Gastroesophageal sphincter (tissue), 3 donors: ENCODE results near the gene LRRC8C.

Experiments used
- CTCF ChIP-seq, 4 experiments: fragments of 200-600 bp in 2 of 4; fragments of 450-650 bp in 2 of 4; sonication (generic) in 1 of 4; IDR thresholded peaks; one replicate each; pipeline ENCODE4 v1.5.1; 2017 to 2019; ENCODE audit warnings: antibody characterized with exemption in 4 of 4, mild to moderate bottlenecking in 2 of 4, moderate library complexity in 2 of 4
- EP300 ChIP-seq: sonication (generic); formaldehyde crosslinking; IDR thresholded peaks from one replicate; pipeline ENCODE4 v1.6.1; 2017; ENCODE audit warnings: antibody characterized with exemption, mild to moderate bottlenecking
- POLR2A ChIP-seq, 2 donors: fragments of 450-650 bp; IDR thresholded peaks; one replicate each; pipeline ENCODE4 v1.6.1; 2017; ENCODE audit warnings: antibody characterized with exemption in 2 of 2, mild to moderate bottlenecking in 2 of 2, moderate library complexity in 1 of 2
- POLR2AphosphoS5 ChIP-seq: sonication (generic); formaldehyde crosslinking; IDR thresholded peaks from one replicate; pipeline ENCODE4 v1.6.1; 2017; ENCODE audit warnings: antibody characterized with exemption

- TF ChIP-seq CTCF (IDR thresholded peaks at IDR 0.05) (no peak), POLR2A (IDR thresholded peaks at IDR 0.05) (no peak), POLR2AphosphoS5 (no peak), EP300 (no peak)
Measured at GRCh38 chr1:89732206-89732605, 99.3 kb downstream of the LRRC8C start.
